SK-N-SH (cell line): Measurements from ENCODE around the gene SSBP2. TPM values are rescaled to one million over a fixed set of nuclear protein-coding genes. Genes with fewer than 3 reads are reported as not detected.

ENCODE experiments used
- CTCF ChIA-PET: fragments of 300-600, 350-600 bp; formaldehyde crosslinking; extraction: SDS; loops from one replicate; lab custom pipeline; 2021; lab: Yijun Ruan, JAX
- POLR2A ChIA-PET: fragments of 350-600 bp; sonication (Branson Sonifier 250); formaldehyde crosslinking; extraction: SDS; loops from one replicate; lab custom pipeline; 2020; ENCODE audit warnings: antibody characterized with exemption, inconsistent platforms; lab: Yijun Ruan, JAX
- DNase-seq: peaks from one replicate; pipeline ENCODE4 v3.0.0; 2012
- H2AFZ ChIP-seq: fragments of 200-600 bp; sonication (generic); 2 replicates; pipeline ENCODE4 v1.8.1; 2016; ENCODE audit warnings: antibody characterized with exemption, mild to moderate bottlenecking, low read depth
- H3F3A ChIP-seq: fragments of 200-600 bp; sonication (generic); replicated peaks from 2 replicates; pipeline ENCODE3; 2016; ENCODE audit warnings: antibody characterized with exemption, mild to moderate bottlenecking; ENCODE audit not compliant: insufficient read depth
- H3K27ac ChIP-seq, 2 experiments: fragments of 200-500 bp in 1 of 2; fragments of 200-600 bp in 1 of 2; sonication (Bioruptor generic) in 1 of 2; sonication (generic), shearing (Covaris generic) in 1 of 2; 2 replicates each; pipeline versions ENCODE4 v1.5.1 to v1.6.1; 2014 to 2016; ENCODE audit warnings: low read depth in 2 of 2, inconsistent platforms in 1 of 2, low read length in 1 of 2, mild to moderate bottlenecking in 1 of 2, mixed read lengths in 1 of 2
- H3K27me3 ChIP-seq: fragments of 200-600 bp; sonication (generic), shearing (Covaris generic); 2 replicates; pipeline ENCODE4 v1.6.1; 2016; ENCODE audit warnings: mixed run types; ENCODE audit not compliant: insufficient read depth
- H3K36me3 ChIP-seq, 2 experiments: fragments of 200-500 bp in 1 of 2; fragments of 200-600 bp in 1 of 2; sonication (Bioruptor generic) in 1 of 2; sonication (generic) in 1 of 2; replicated peaks in 1 of 2; 2 replicates each; pipeline versions ENCODE3 to v1.5.1; 2014 to 2016; ENCODE audit warnings: low read length in 1 of 2, mild to moderate bottlenecking in 1 of 2; ENCODE audit not compliant: insufficient read depth in 2 of 2, control insufficient read depth in 1 of 2
- H3K4me1 ChIP-seq, 2 experiments: fragments of 200-500 bp in 1 of 2; fragments of 200-600 bp in 1 of 2; sonication (Bioruptor generic) in 1 of 2; sonication (generic), shearing (Covaris generic) in 1 of 2; 2 replicates each; pipeline versions ENCODE4 v1.5.1 to v1.6.1; 2014 to 2016; ENCODE audit warnings: low read depth in 1 of 2, low read length in 1 of 2, mixed run types in 1 of 2; ENCODE audit not compliant: insufficient read depth in 2 of 2, control insufficient read depth in 1 of 2
- H3K4me2 ChIP-seq: fragments of 200-600 bp; sonication (generic), shearing (Covaris generic); 2 replicates; pipeline ENCODE4 v1.6.1; 2017; ENCODE audit warnings: mixed run types
- H3K4me3 ChIP-seq, 2 experiments: fragments of 200-500 bp in 1 of 2; fragments of 200-600 bp in 1 of 2; sonication (Bioruptor generic) in 1 of 2; sonication (generic), shearing (Covaris generic) in 1 of 2; 2 replicates each; pipeline versions ENCODE4 v1.5.1 to v1.8.1; 2014 to 2016; ENCODE audit warnings: low read depth in 2 of 2, inconsistent platforms in 1 of 2, low read length in 1 of 2, mild to moderate bottlenecking in 1 of 2, mixed read lengths in 1 of 2, moderate library complexity in 1 of 2
- H3K79me2 ChIP-seq: fragments of 200-600 bp; sonication (generic); 2 replicates; pipeline ENCODE4 v1.8.1; 2017; ENCODE audit warnings: mild to moderate bottlenecking; ENCODE audit not compliant: insufficient read depth
- H3K9ac ChIP-seq: fragments of 200-600 bp; sonication (generic); 2 replicates; pipeline ENCODE4 v1.6.1; 2017; ENCODE audit warnings: mixed run types
- H3K9me2 ChIP-seq: fragments of 200-600 bp; sonication (generic); 2 replicates; pipeline ENCODE4 v1.6.1; 2017; ENCODE audit warnings: mixed run types
- H3K9me3 ChIP-seq: fragments of 200-600 bp; sonication (generic); 2 replicates; pipeline ENCODE4 v1.6.1; 2017; ENCODE audit warnings: mixed run types, mild to moderate bottlenecking, moderate library complexity
- H4K20me1 ChIP-seq: fragments of 200-600 bp; sonication (generic); 2 replicates; pipeline ENCODE4 v1.6.1; 2017; ENCODE audit warnings: mild to moderate bottlenecking, mixed run types; ENCODE audit not compliant: insufficient read depth
- NRF1 ChIP-seq: IDR thresholded peaks from 2 replicates; pipeline ENCODE4 v1.6.1; 2012; ENCODE audit warnings: low read depth, mild to moderate bottlenecking, low read length
- RAD21 ChIP-seq: IDR thresholded peaks from 2 replicates; pipeline ENCODE4 v1.6.1; 2012; ENCODE audit warnings: mild to moderate bottlenecking, low read length
- SMC3 ChIP-seq: IDR thresholded peaks from 2 replicates; pipeline ENCODE4 v1.6.1; 2012; ENCODE audit warnings: low read depth, low read length, improper control_type of control experiment
- TAF1 ChIP-seq: IDR thresholded peaks from 2 replicates; pipeline ENCODE4 v1.6.1; 2012; ENCODE audit warnings: low read depth, mild to moderate bottlenecking, low read length, moderate library complexity, borderline replicate concordance
- TEAD4 ChIP-seq: IDR thresholded peaks from 2 replicates; pipeline ENCODE4 v1.4.0; 2012; ENCODE audit warnings: mild to moderate bottlenecking, borderline replicate concordance; ENCODE audit not compliant: insufficient read depth
- WGBS: methylation state at CpG from one replicate; pipeline ENCODE4 v1.1.6; 2017; ENCODE audit warnings: low lambda C conversion rate; 5-methylcytosine and 5-hydroxymethylcytosine counted together
- polyA plus RNA-seq, 3 experiments: library from polyadenylated mRNA; depleted of rRNA; stranded (reverse); fragments of >200 nt; gene quantifications; 2 replicates each; pipeline ENCODE4 v1.2.3, GENCODE V29; 2012
- TF ChIP-seq, protein P1 (sequence below): fragments of 150-350 bp; IDR thresholded peaks from 2 replicates; pipeline ENCODE4 v1.6.1; 2016; ENCODE audit warnings: mild to moderate bottlenecking, low read depth, low read length
- TF ChIP-seq, protein P2 (sequence below): IDR thresholded peaks from 2 replicates; pipeline ENCODE4 v1.6.1; 2012; ENCODE audit warnings: mild to moderate bottlenecking, low read depth, low read length, moderate library complexity
- TF ChIP-seq, protein P3 (sequence below): IDR thresholded peaks from 2 replicates; pipeline ENCODE4; 2012

The SSBP2 gene
- polyA plus RNA-seq, 1 of the 3 experiments (the other 2 are of a cell fraction), result 35.3 TPM

DNA sequence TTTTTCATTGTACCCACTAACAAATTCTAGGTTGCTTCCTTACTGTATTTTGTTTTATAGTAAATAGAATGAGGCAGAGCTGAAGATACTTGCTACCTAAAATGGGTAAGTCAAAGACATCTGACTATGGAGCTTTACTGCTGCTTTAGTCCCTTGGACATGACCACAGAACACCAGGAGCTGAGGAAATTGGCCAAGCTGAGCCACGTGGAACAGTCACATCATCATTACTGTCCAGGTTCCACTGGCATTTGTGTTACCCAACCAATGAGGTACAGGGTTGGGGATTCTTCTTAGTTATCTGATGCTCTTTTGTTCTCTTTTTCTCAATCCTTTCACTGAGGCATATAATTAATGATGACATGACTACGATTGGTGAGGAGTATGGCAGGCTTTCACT lies 47.1 kb downstream of the SSBP2 start:
- H3K9me2 ChIP-seq, result no peaks in the 10 kb centered on the region
- H3K9me3 ChIP-seq, result peaks cover 7% of the 10 kb centered on the region; the same call in 1 of the 2 replicates
- no peak overlapping the region for H3K27ac ChIP-seq
- no peak for DNase-seq
- TF ChIP-seq, protein P1, sequence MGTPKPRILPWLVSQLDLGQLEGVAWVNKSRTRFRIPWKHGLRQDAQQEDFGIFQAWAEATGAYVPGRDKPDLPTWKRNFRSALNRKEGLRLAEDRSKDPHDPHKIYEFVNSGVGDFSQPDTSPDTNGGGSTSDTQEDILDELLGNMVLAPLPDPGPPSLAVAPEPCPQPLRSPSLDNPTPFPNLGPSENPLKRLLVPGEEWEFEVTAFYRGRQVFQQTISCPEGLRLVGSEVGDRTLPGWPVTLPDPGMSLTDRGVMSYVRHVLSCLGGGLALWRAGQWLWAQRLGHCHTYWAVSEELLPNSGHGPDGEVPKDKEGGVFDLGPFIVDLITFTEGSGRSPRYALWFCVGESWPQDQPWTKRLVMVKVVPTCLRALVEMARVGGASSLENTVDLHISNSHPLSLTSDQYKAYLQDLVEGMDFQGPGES, result no peak
- TF ChIP-seq, protein P2, sequence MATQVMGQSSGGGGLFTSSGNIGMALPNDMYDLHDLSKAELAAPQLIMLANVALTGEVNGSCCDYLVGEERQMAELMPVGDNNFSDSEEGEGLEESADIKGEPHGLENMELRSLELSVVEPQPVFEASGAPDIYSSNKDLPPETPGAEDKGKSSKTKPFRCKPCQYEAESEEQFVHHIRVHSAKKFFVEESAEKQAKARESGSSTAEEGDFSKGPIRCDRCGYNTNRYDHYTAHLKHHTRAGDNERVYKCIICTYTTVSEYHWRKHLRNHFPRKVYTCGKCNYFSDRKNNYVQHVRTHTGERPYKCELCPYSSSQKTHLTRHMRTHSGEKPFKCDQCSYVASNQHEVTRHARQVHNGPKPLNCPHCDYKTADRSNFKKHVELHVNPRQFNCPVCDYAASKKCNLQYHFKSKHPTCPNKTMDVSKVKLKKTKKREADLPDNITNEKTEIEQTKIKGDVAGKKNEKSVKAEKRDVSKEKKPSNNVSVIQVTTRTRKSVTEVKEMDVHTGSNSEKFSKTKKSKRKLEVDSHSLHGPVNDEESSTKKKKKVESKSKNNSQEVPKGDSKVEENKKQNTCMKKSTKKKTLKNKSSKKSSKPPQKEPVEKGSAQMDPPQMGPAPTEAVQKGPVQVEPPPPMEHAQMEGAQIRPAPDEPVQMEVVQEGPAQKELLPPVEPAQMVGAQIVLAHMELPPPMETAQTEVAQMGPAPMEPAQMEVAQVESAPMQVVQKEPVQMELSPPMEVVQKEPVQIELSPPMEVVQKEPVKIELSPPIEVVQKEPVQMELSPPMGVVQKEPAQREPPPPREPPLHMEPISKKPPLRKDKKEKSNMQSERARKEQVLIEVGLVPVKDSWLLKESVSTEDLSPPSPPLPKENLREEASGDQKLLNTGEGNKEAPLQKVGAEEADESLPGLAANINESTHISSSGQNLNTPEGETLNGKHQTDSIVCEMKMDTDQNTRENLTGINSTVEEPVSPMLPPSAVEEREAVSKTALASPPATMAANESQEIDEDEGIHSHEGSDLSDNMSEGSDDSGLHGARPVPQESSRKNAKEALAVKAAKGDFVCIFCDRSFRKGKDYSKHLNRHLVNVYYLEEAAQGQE, result no peak
- H3K36me3 ChIP-seq, result peaks cover 0 to 22% of the 10 kb centered on the region in 2 experiments
- no peak overlapping the region for H3K4me2 ChIP-seq
- H3K4me1 ChIP-seq, result no peaks in the 10 kb centered on the region
- no peak overlapping the region for H2AFZ ChIP-seq
- H3K9ac ChIP-seq, result no peak overlapping the region
- no peaks in the 10 kb centered on the region for H3K27me3 ChIP-seq
- H3F3A ChIP-seq, result no peaks in the 10 kb centered on the region
- 79% methylated on average over 2 of the region's 2 CpGs for WGBS
- ChIA-PET CTCF (interaction anchor here (0.9 kb wide), 1 partner anchor 46 kb away, joined by 3 read pairs; no protein-coding TSS in a partner anchor), POLR2A (no interaction called here)
- no peak overlapping the region for H3K4me3 ChIP-seq
- no peaks in the 10 kb centered on the region; the same call in 1 of the 2 replicates for H4K20me1 ChIP-seq
- H3K79me2 ChIP-seq, result no peaks in the 10 kb centered on the region; the same call in 1 of the 2 replicates

DNA sequence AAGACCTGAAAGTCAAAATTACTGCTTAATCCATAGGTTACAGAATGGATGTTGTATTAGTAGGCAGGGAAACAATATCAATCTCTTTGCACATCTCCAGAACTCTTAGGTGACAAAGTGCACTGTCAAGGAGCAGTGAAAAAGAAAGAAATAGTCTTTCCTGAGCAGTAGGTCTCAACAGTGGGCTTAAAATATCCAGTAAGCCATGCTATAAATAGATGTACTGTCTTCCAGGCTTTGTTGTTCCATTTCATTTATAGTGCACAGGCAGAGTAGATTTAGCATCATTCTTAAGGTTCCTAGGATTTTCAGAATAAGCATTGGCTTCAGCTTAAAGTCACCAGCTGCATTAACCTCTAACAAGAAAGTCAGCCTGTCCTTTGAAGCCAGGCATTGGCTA lies 50.7 kb downstream of the SSBP2 start:
- H3K36me3 ChIP-seq, result peaks cover 0 to 22% of the 10 kb centered on the region in 2 experiments
- no peak overlapping the region for H3K4me3 ChIP-seq
- POLR2A ChIA-PET, result no interaction called here
- DNase-seq, result no peak
- H3K9me3 ChIP-seq, result peaks cover 7% of the 10 kb centered on the region; the same call in 1 of the 2 replicates
- no peaks in the 10 kb centered on the region; the same call in 1 of the 2 replicates for H4K20me1 ChIP-seq
- no peaks in the 10 kb centered on the region for H3F3A ChIP-seq
- CTCF ChIA-PET, result no interaction called here
- H3K4me1 ChIP-seq, result no peaks in the 10 kb centered on the region
- no peaks in the 10 kb centered on the region for H3K27me3 ChIP-seq
- no peak overlapping the region for H2AFZ ChIP-seq
- no peak overlapping the region for H3K4me2 ChIP-seq
- H3K9me2 ChIP-seq, result no peaks in the 10 kb centered on the region
- no peak overlapping the region for H3K9ac ChIP-seq
- no peak overlapping the region for H3K27ac ChIP-seq
- H3K79me2 ChIP-seq, result no peaks in the 10 kb centered on the region
- no peak for TF ChIP-seq RAD21
- no peak for TF ChIP-seq TAF1

DNA sequence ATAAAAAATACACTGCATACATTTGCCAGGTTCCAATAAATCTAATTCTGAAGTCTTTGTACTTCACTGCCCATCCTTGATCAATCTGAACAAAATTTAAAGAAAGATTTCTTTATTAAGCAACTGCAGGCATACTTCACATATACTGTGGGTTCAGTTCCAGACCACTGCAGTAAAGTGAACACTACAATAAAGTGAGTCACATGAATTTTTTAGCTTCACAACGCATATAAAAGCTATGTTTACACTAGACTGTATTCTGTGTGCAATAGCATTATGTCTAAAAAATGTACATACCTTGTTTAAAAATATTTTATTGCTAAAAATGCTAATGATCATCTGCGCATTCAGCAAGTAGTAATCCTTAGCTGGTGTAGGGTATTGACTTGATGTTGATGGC lies 52.1 kb downstream of the SSBP2 start:
- 88% methylated on average over 2 of the region's 2 CpGs for WGBS
- no peaks in the 10 kb centered on the region for H3K27me3 ChIP-seq
- TF ChIP-seq TEAD4, result no peak
- TF ChIP-seq SMC3, result no peak
- no peak for TF ChIP-seq NRF1
- TF ChIP-seq, protein P3, sequence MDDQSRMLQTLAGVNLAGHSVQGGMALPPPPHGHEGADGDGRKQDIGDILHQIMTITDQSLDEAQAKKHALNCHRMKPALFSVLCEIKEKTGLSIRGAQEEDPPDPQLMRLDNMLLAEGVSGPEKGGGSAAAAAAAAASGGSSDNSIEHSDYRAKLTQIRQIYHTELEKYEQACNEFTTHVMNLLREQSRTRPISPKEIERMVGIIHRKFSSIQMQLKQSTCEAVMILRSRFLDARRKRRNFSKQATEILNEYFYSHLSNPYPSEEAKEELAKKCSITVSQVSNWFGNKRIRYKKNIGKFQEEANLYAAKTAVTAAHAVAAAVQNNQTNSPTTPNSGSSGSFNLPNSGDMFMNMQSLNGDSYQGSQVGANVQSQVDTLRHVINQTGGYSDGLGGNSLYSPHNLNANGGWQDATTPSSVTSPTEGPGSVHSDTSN, result no peak
- H3K27ac ChIP-seq, result no peak overlapping the region
- POLR2A ChIA-PET, result no interaction called here
- no peaks in the 10 kb centered on the region for H3F3A ChIP-seq
- H3K9ac ChIP-seq, result no peak overlapping the region
- no peak overlapping the region for H3K4me3 ChIP-seq
- H3K4me1 ChIP-seq, result no peaks in the 10 kb centered on the region
- no peaks in the 10 kb centered on the region; the same call in 1 of the 2 replicates for H3K79me2 ChIP-seq
- H3K9me2 ChIP-seq, result no peaks in the 10 kb centered on the region
- no peak overlapping the region for H2AFZ ChIP-seq
- no peaks in the 10 kb centered on the region; the same call in 1 of the 2 replicates for H4K20me1 ChIP-seq
- CTCF ChIA-PET, result no interaction called here
- no peak overlapping the region for H3K4me2 ChIP-seq
- DNase-seq, result no peak
- H3K36me3 ChIP-seq, result peaks cover 0 to 22% of the 10 kb centered on the region in 2 experiments
- peaks cover 7% of the 10 kb centered on the region; the same call in 1 of the 2 replicates for H3K9me3 ChIP-seq
